ENCODE measurements around the gene SUGCT. TPM values are rescaled to one million over a fixed set of nuclear protein-coding genes. Genes with fewer than 3 reads are reported as not detected.

SUGCT gene
- total RNA-seq, 1 experiment from 2014 or later: 5.4 TPM

DNA sequence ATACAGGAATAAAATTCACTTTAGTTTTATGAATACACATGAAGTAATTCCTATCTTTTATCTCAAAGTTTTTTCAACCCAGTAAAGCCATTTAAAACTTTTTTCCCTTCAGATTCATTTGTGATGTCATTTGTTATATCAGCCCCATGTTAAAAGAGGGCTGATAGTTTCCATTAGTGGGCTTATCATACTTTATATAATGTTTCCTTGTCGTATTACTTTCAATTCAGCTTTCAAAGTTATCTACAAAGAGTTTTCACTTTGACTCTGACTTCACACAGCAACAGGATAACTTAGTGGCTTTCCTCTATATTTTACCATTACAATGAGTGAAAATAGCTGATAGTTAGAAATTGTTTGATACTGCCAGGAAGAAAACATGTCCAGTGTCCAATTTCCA is 484.8 kb downstream of the SUGCT start:
- no peaks in the 10 kb centered on the region for H3K27me3 Mint-ChIP-seq (ENCODE audit: low read depth)
- no peaks in the 10 kb centered on the region for H3K27me3 ChIP-seq (ENCODE audit: insufficient read depth, low read length)
- no peak overlapping the region for H3K4me3 Mint-ChIP-seq

More for the DNA sequence above, 484.8 kb downstream of the SUGCT start:
- DNase-seq: no peak
- Histone ChIP-seq H3K56ac (ENCODE audit: insufficient read length, low read depth, low read length) (no peak overlapping the region), H3K9me3 (ENCODE audit: control insufficient read depth, low read depth, low read length) (no peaks in the 10 kb centered on the region), H2AFZ (ENCODE audit: low read length) (no peak overlapping the region), H3K23me2 (ENCODE audit: insufficient read length, low read depth, low read length, poor library complexity, severe bottlenecking) (no peaks in the 10 kb centered on the region), H3T11ph (ENCODE audit: low read length) (no peak overlapping the region), H2BK5ac (ENCODE audit: insufficient read length, low read length) (no peak overlapping the region), H4K20me1 (ENCODE audit: control insufficient read depth, insufficient read depth, insufficient read length) (no peaks in the 10 kb centered on the region), H3K79me1 (ENCODE audit: insufficient read depth, low read depth, low read length, poor library complexity, severe bottlenecking) (no peaks in the 10 kb centered on the region), H4K5ac (ENCODE audit: insufficient read length, low read depth, low read length) (no peak overlapping the region), H3K79me2 (ENCODE audit: insufficient read depth, low read length) (no peaks in the 10 kb centered on the region), H2BK12ac (ENCODE audit: insufficient read length, low read depth, low read length) (no peak overlapping the region), H2BK120ac (ENCODE audit: low read depth, low read length, poor library complexity, severe bottlenecking) (no peak overlapping the region), H3K4me1 (ENCODE audit: insufficient read depth, low read length) (no peaks in the 10 kb centered on the region), H3K4me2 (ENCODE audit: insufficient read depth, insufficient read length, low read length) (no peak overlapping the region), H2BK20ac (ENCODE audit: low read depth, low read length, poor library complexity, severe bottlenecking) (no peak overlapping the region), H2BK15ac (ENCODE audit: low read depth, low read length) (no peak overlapping the region), H3K4ac (ENCODE audit: low read depth, low read length) (no peak overlapping the region), H3K27ac (ENCODE audit: insufficient read length, low read depth, low read length) (no peak overlapping the region), H4K91ac (ENCODE audit: insufficient read length, low read depth, low read length) (no peak overlapping the region), H3K9ac (ENCODE audit: extremely low read depth, insufficient read length, low read length) (no peak overlapping the region), H3K18ac (ENCODE audit: insufficient read length, low read depth, low read length) (no peak overlapping the region), H3K14ac (ENCODE audit: insufficient read depth, low read length) (no peak overlapping the region), H2AK5ac (ENCODE audit: insufficient read length, low read length) (no peak overlapping the region), H4K8ac (replicated peaks; ENCODE audit: insufficient read length, low read depth, low read length) (no peak overlapping the region), H3K23ac (ENCODE audit: insufficient read length, low read depth, low read length) (no peak overlapping the region)
- no peak for TF ChIP-seq CTCF (conservative IDR thresholded peaks at IDR 0.05)
- Mint-ChIP-seq H3K9me3 (no peaks in the 10 kb centered on the region), H3K27ac (no peak overlapping the region), H3K36me3 (ENCODE audit: insufficient read depth in 1 of 3, low read depth in 3 of 3) (no peaks in the 10 kb centered on the region), H3K4me1 (no peaks in the 10 kb centered on the region)
- no CpG with 5 or more reads among the region's 1 CpG for WGBS (ENCODE audit: extremely low coverage, insufficient read length, low lambda C conversion rate)
